UCSD-AML1 (cell line): ENCODE data around the gene ACTN1.

Experiments used
- DNase-seq: peaks from one replicate; lab custom pipeline; 2025; ENCODE audit not compliant: unreplicated experiment; lab: John Stamatoyannopoulos, UW

The ACTN1 gene

DNA sequence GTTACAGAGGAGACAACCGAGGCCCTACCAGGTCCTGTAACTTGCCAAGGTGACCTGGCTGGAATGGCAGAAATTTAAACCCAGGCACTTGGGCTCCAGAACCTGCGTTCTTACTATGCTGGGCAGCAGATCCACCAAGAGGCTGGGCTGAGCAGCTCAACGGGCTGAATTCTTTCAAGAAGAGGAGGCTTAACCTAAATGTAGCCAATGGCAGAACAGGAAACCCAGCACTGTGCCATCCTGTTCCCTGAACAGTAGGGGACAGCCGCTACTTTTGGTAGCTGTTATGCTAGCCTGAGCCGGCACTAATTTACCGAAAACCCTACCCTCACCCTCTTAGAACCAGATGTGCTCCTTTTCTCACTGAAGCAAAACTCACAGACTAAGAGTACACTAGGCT is 86.1 kb downstream of the ACTN1 start:
- no peak for DNase-seq

DNA sequence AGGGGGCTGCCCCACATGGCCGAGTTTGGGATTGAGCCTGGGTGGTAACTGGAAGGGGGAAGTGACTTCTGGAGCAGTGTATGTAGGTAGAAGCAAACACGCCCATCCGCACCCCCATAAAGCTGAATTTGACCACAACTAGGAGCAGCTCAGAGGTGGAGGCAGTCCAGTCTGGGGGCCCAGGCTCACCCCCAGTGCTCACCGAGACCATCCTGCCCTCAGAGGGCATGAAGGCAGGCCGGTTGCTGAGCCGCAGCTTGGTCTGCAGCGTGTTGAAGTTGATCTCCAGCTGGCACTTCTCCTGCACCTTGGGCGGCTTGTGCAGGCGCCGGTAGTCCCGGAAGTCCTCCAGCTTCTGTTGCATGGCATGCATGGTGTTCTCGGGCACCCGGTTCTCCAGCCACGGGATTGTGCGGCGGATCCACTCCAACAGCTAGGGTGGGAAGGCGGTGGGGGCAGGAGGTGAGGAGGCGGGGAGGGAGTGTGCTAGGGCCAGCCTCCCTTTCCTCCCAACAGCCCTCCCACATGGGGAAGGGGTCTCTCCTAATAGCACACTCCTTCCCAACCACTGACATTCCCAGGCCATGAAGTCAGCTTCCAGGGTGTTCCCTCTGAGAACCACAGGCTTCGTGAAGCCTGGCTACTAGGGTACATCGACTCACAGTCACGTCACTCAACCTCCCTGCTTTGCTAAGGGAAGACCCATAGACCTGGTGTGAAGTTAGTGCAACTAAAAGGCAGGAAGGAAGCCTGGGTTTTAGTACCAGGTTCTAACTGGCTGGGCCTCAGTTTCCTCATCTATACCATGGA is 87.0 kb downstream of the ACTN1 start:
- DNase-seq: no peak

DNA sequence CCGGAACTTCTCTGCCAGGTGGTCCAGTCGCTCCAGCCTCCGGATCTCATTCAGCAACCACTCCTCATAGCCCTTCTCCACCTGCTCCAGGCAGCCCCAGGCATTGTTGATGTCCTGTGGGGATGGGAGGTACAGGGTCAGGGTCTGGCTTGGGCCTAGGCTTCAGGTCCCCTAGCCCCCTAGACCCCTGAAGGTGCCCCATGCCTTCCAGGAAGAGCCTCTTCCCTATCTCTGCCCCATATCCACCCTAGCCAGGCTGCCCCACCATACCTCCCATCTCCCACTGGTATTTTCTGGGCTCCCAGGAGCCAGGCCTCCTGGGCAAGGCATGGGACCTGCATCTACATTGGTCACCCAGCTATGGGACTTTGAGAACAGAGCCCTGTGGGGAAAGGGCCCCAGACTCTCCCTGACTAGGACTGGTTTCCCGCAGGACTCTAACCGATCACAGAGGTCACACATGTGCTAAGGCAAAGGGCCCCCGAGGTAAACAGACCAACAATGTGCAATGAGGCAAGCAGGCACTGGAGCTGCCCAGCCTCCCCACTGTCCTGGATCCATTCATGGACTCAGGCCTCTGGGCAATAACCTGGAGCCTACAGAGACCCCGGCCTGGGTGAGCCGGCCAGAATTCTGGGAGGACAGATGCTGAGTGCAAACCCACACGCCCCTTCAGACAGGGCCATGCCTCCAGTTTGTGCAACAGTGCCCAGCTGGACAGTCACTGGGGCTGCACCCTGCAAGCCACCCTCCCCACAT is 88.8 kb downstream of the ACTN1 start:
- no peak for DNase-seq

DNA sequence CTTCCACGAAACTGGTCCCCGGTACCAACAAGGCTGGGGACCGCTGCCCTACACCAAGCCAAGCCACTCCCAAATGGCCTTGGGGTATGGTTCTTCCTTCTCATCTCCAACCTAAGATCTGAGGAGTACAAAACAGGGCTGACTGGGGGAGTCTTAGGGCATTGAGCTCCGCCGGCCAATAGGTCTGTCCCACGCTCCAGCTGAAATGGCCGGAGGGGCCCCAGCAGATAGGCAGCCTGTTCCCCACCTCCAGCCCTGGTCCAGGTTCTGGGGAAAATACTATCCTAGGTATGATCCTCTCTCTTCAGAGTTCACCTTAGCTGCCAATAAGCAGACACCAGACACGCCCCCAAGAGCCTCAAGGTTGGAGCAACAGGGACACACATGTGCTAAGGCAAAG is 90.2 kb downstream of the ACTN1 start:
- no peak for DNase-seq

DNA sequence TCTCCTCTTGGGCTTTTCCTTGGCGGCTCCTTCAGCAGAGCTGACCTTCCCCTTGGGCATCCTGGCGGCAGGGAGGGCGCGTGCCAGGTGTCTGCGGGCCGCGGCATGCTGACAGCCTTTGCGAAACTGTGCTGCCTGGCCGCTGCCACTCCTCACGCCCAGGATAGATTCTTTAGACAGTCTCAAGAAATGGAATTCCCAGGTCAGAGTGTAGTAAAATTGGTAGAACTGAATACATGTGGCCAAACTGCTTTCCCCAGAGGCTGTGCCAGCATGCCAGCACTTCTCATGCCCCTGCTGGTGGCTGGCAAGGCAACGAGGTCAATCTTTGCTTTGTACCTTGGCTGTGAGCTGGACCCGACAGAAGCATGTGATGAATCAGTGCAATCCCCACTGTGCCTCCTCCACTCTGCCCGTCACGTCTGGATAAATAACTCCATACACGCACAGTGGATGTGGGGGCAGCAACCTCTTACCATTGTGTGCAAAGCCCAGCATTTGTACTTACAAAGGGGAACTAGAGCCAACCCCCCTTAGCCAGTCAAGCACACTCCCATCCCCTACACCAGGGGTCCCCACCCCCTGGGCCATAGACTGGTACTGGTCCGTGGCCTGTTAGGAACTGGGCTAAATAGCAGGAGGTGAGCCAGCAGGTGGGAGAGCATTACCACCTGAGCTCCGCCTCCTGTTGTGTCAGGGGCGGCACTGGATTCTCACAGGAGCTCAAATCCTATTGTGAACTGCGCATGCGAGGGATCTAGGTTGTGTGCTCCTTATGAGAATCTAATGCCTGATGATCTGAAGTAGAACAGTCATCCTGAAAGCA is 90.9 kb downstream of the ACTN1 start:
- DNase-seq: no peak

DNA sequence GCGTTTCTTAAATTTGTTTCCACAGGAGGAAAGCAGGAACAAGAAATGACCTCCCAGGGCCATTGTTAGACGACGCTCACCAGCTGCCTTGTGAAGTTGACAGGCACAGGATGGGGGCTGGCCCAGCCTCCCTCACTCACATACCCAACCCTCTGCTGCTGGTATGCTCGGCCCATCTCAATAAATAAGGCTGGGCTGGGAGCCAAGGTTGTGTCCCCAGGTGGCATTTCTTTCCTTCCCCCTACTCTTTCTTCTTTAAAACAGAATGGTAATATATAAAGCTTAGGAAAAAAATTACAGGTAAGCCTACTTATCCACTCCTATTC is 93.0 kb downstream of the ACTN1 start:
- no peak for DNase-seq

DNA sequence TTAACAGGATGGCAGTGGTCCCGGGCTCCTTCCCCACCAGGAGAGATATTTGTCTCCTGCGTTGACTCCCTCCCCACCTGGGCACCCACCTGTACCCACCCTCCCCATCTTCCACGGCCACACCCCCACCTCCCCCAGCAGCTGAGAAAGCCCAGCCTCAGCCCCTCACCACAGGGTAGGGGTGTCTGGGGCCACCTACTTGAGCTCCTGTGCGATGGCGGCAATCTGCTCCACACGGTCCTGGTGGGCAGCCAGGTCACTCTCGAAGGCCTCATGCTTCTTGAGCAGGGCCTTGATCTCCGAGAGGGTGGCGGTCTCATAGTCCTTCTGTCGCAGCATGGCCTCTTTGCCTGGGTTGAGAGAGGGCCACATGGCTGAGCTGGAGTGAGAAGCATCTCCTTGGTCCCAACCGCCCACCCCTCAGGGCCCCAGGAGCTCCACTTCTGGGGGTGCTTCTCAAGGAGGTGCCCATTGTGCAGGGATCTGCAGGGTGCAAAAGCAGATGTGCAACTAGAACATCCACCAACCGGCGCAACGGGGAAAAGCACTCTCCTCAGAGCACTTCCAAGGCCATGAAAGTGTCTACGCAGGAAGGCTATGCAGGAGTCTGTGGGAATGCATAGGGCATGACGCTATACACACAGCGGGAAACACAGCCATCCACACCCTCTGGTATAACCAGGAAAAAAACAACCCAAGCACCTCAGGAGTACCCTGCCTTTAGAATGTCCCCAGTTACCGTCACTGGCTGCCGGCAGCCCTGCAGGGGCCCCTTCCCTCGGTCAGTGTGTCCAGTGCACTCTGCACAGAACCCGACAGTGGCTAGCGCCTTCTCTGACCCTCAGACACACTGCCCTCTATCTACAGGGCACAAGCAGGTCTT is 93.6 kb downstream of the ACTN1 start:
- DNase-seq: no peak

DNA sequence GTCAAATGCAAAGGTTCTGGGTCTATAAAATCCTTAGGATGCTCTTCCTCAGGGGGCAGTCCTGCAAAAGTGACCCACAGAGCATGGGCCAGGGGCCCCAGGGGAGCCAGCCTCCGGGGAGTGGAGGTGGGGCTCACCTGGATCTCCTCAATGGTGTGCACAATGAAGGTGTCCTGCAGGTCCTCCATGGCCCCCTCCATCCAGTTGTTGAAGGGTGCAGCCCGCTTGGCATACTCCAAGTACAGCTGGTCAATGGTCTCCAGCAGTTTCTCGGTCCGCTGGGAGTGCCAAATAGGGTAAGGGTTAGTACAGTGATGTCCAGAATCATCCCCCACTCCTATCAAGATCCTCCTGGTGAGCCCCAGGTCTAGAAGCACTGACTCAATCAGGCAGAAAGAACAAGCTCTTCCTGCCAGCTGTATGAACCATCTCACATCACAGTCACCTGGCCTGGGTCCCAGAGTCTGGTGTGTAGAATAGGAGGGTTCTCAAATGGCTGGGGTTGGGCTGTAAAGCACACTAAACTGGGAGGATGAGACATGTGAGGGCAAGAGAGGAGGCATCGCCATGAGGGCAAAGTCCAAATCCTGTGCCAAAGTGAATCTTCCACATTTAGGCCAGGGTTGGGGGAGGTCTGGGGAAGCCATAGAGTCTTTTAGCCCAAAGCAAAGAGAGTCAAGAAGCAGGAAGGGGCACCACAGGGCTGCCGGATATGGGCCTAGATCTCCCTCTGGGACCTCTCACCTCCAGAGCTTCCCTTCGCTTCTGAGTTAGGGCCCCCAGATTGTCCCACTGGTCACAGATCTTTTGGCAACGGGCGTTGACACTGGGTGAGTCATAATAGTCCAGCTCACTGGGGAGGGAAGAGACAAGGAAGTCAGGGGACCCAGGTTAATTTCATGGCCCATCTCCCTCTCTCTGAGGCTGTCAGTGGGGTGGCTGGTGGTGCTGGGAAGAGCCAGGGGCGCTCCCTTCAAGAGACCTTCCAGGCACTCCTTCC is 94.8 kb downstream of the ACTN1 start:
- no peak for DNase-seq

DNA sequence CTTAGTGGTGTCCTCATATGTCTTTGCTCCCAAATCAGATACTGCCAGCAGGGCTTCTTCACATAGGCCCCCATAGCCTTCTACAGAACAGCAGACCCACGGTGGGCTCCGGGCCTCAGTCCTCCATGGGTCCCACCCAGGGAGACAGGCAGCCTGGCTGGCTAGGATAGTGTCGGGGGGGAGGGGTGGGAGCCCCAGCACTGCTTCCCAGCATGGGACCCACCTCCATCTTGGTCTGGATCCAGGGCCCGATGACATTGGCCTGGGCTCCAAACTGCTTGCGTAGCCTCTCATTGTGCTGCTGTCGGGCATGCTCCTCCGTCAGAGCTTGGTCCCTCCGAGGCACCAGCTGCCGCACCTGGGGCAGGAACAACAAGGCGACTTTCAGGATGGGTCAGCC is 96.9 kb downstream of the ACTN1 start:
- no peak for DNase-seq

DNA sequence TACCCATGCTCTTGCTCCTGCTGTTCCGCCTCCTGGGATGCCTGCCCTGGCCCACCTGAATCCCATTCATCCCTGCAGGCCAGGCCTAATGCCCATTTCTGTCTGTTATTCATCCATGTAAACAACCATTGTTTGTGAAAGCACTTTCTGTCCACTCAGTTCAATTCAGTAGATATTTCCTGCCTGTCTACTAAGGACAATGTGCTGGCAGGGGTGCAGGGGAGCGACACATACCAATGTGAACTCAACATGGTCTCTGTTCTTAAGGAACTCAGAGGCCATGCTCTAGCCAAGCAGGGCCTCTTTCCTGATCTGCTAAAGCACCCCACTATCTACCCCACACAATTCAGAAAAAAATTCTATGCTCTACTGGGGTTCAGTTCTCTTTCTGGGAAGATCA is 97.7 kb downstream of the ACTN1 start:
- no peak for DNase-seq

DNA sequence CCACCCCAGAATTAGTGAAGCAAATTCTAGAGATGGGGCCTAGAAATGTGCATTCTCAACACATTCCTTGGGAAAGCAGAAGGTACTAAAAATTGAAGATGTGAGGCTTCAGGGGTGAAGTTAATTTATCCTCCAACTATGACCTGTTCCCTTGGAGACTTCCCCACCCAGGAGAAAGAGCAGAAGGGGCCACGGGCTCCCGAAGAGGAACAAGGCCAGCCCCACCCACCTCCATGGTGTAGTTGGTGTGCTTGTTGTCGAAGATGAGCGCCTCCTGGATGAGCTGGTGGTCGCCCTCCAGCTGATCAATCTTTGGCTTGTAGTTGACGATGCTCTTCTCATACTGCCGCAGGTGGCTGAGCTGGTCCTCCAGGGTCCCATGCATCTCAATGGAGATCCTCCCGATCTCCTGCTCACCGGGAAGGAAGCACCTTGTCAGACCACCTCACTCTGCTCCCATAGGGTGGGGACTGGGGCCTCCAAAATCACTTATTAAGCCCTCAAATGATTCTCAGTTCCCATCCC is 98.5 kb downstream of the ACTN1 start:
- no peak for DNase-seq

DNA sequence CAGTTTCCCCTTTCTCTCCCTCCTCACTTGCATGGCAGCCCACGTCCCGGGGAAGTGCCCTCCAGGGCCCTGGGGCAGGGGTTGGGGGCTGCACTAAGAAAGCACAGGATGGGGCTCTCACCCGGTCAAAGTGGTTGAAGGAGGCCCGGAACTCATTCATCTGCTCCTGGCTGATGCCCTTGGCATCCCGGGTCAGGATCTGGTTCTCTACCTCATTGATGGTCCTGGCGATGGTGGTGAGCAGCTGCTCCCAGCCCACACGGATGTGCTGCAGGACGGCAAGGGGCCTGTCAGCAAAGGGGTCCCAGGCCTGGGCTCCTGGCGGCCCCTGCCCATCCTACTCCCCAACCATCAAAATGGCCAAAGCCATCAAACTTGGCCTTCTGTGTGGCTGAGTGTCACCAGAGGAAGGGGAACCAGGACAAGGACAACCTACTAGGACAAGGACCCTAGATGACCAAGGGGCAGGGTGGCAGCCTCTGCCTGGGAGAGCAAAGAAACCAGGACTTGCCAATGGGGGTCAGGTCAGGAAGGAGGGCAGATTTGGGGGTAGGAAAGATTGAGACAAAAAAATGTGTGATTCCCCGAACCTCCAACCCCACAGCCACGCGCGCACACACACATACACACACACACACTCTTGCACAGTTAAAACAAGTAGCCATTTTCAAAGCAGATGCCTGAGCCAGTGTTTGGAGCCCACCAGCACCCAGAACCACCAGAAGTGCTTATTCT is 99.1 kb downstream of the ACTN1 start:
- no peak for DNase-seq

DNA sequence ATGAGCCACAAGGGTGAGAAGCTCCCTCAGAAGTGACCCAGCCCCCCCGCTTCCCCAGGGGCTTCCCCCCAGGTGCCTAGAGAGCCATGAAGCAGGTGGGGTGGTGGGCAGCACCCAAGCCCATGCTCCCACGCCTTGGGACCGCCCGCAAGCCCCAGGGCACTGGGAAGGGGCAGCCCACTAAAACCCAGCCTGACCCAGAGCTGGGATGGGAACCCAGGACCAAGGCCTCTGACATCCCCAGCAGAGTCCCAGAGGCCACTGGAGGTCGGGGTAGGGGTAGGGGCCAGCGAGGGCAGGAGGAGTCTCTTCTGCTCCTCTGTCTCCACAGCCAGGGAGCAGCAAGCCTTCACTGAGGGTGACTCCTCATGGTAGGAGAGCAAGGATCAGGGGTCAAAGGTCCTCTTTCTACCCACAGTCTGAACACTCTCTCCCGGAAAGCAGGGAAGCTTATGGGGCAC is 99.8 kb downstream of the ACTN1 start:
- no peak for DNase-seq

DNA sequence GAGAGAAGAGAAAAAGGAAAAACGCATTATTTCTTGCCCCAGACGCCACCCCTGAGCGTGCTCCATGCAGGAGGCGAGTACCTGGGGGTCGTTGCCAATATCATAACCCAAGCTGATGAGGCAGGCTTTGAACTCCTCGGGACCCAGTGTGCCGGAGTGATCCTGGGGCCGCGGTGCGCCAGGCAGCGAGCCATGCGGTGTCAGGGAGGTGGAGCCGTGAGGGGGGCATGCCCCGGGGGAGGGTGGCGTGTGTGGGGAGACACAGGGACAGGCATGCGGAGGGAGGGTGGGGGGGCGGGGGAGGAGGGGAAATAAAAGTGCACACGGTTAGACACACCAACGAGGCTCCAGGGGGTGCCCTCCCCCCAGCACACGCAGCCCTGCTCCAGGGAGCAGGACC is 100.2 kb downstream of the ACTN1 start:
- no peak for DNase-seq

DNA sequence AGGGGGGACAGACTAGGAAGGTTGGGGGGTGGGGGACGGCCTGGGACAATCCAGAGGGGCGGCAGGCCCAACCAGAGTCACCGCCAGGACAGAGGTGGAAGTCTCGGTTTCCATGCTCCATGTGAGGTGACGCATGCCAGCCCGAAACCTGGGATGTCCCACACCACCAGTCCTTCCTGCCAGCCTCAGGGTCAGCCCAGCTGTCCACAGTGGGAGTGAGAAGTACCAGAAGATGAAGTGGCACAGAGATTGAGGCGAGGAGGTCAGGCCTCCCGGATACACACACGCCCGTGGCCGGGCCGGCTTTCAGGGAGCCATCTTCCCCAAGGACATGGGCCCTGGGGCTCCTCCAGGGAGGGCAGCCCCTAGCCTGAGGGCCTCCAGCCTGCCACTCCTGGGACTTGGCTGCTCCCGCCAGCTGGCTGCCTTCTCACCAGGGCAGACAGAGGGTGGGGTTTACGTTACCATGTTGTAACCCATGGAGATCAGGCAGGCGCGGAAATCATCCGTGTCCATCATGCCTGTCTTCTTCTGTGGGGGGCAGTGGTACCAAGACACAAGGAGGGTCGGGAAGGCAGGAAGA is 101.0 kb downstream of the ACTN1 start:
- no peak for DNase-seq

DNA sequence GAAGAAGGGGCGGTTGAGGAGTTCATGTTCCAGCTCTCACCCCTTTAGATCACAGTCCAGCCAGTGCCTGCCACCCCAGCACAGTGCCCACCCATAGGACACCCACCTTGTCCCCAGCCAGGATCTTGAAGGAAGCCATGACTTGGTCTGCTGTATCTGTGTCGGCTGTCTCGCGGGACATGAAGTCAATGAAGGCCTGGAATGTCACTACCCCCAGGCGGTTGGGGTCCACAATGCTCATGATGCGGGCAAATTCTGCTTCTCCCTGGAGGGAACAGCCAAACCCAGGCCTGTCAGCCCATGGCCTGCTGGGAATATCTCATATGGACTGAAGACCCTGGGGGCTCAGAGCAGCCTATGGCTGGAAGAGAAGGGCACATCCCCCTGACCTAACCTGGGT is 102.1 kb downstream of the ACTN1 start:
- DNase-seq: no peak

DNA sequence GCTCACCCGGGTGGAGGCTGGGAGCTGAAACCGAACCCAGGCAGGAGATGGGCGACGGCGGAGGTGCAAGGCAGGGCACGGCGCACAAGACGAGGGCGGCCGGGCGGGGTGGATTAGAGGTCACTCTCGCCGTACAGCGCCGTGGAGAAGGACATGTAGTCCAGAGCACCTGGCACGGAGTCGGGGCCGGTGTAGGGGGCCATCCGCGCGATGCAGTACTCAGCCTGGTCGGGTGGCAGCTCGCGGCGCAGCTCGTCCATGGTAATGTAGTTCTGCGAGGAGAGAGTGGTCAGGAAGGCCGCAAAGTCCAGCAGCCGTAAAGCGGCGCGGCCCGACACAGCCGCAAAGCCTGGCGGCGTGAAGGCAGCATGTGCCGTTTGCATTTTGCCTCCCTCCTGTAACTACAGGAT is 104.4 kb downstream of the ACTN1 start:
- no peak for DNase-seq

DNA sequence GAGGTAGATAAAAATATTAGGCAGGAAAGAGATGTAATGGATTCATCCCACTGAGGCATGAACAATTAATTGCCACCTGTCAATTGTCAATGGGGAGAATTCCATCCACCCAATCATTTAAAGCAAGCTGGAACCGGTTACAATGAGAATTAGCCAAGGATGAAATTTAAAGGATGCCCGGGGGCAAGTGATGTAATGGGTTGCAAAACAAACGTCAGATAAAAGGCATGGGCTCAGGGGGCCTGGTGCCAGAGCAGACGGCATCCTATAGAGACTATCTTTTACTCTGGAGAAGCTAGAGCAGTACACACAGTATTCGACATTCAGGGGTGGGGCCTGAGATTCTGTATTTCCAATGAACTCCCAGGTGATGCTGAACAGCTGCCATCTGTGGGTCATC is 105.7 kb downstream of the ACTN1 start:
- no peak for DNase-seq
